GM13976 (cell line): ENCODE data around the gene STX4.

Experiments
- DNase-seq: peaks from one replicate; pipeline ENCODE4 v3.0.0; 2012; ENCODE audit warnings: low spot score
- in situ Hi-C: fragments of 300-500 bp; cut with MboI; formaldehyde crosslinking; loops from one replicate; pipeline ENCODE4 v1.12.0; 2022; ENCODE audit warnings: low sequenced_read_pairs, mixed read lengths, inconsistent platforms; ENCODE audit not compliant: unreplicated experiment
- TF ChIP-seq, protein P1 (sequence below): IDR thresholded peaks from 2 replicates; pipeline ENCODE4 v1.5.1; 2012; ENCODE audit warnings: borderline replicate concordance, mild to moderate bottlenecking; ENCODE audit not compliant: insufficient read depth; ENCODE audit errors: extremely low read depth, missing control alignments, control extremely low read depth

Gene STX4

DNA sequence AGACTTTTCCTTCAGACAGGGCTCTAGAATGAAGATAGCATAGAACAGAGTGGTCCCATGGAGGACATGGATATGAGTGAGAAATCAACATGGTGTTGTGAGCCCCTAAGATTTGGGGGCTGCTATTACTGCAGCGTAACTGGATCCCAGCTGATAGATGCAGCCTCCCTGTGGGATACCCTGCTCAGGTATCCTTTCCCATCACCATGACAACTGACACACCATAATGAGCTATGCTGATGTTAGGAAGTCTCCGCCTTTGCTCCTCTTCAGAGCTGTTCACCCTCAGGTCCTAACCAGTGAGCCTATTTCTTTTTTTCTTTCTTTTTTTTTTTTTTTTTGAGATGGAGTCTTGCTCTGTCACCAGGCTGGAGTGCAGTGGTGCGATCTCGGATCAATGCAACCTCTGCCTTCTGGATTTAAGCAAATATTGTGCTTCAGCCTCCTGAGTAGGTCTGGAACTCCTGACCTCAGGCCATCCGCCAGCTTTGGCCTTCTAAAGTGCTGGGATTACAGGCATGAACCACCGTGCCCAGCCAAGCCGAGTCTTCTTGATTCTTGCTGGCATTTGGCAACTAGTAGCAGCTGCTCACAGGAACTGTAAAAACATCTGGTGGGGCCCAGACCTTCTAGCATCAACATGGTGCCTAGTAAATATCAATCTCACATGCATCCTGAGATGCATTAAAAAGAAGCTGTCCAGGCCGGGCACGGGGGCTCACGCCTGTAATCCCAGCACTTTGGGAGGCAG is 17.1 kb downstream of the STX4 start:
- DNase-seq = no peak
- in situ Hi-C loops = no loop called here
- TF ChIP-seq, protein P1, sequence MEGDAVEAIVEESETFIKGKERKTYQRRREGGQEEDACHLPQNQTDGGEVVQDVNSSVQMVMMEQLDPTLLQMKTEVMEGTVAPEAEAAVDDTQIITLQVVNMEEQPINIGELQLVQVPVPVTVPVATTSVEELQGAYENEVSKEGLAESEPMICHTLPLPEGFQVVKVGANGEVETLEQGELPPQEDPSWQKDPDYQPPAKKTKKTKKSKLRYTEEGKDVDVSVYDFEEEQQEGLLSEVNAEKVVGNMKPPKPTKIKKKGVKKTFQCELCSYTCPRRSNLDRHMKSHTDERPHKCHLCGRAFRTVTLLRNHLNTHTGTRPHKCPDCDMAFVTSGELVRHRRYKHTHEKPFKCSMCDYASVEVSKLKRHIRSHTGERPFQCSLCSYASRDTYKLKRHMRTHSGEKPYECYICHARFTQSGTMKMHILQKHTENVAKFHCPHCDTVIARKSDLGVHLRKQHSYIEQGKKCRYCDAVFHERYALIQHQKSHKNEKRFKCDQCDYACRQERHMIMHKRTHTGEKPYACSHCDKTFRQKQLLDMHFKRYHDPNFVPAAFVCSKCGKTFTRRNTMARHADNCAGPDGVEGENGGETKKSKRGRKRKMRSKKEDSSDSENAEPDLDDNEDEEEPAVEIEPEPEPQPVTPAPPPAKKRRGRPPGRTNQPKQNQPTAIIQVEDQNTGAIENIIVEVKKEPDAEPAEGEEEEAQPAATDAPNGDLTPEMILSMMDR = no peak

DNA sequence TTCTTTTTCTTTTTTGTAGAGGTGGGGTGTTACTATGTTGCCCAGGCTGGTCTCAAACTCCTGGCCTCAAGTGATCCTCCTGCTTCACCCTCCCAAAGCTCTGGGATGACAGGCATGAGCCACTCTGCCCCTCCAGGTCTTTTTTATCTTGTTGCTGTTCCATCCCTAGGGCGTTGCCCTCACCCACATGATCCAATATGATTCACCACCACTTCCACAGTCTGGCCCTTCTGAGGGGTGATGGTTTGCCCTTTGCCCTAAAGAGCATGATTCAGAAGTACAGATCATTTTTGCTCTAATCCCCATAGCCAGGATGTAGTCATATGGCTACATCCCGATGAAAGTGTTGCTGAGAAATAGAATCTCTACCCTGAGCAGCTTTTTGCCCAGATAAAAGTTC is 18.8 kb downstream of the STX4 start:
- in situ Hi-C loops = no loop called here
- no peak for DNase-seq
- TF ChIP-seq, protein P1 = no peak

DNA sequence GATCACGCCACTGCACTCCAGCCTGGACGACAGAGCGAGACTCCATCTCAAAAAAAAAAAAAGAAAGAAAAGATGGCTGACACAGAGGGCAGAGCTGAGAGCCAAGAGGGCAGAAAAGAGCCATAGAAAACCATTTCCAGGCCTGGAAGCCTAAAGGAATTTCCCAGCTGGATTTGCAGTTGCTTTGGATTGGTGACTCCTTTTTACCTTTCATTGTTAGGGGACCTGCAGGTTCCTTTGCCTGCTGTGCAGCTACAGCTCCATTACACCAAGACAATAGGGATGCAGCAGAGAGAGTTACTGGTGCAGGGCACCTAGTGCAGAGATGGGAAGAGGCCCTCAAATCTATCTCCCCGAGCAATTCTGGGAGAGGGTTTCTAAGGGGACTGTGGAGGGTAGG is 22.3 kb downstream of the STX4 start:
- TF ChIP-seq, protein P1 = no peak
- in situ Hi-C loops = no loop called here
- no peak for DNase-seq

DNA sequence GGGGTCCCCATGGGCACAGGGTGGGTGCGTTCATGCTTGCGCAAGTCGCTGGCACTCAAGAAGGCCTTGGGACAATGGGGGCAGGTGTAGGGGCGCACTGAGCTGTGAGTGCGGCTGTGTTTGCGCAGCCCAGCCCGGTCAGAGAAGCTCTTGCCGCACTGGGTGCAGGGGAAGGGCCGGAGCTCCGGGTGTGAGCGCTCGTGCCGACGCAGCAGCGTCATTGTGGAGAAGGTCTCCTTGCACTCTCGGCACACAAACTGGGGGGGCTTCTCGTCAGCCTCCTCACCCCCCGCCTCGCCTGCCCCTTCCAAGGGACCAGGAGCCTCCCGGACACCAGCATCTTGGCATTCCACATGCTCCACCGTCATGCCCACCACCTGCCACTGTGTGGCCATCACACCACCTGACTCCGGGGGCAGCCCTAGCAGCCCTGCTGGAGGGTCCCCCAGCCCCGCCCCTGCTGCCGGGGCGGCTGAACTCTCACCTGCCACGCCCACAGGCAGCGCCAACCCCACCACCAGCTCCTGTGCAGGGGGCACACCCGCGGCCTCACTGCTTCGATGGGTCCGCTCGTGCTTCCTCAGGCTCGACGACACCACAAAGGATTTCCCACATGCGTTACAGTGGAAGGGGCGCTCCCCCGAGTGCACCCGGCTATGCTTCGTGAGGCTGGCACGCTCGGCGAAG is 27.9 kb downstream of the STX4 start:
- in situ Hi-C loops = no loop called here
- DNase-seq = no peak
- TF ChIP-seq, protein P1 = no peak

DNA sequence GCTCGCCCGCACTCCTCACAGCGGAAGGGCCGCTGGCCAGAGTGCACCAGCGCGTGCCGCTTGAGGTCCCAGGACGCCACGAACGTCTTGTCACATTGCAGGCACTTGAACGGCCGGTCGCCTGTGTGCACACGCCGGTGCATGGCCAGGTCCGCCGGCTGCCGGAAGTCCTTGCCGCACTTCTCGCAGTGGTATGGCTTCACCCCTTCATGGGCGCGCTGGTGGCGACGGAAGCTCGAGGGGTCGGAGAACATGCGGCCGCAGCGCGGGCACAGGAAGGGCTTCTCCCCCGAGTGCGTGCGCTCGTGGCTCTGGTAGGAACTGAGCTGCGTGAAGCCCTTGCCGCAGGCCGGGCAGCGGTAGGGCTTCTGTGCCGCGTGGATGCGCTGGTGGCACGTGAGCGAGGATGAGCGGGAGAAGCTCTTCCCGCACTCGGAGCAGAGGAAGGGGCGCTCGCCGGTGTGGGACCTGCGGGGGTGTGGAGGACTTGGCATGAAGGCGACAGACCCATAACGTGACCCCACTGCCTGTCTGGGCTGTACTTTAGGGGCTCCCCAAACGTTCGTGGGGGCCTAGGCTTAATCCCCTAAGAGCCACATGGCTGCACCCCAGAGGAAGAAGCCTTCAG is 28.6 kb downstream of the STX4 start:
- DNase-seq = no peak

DNA sequence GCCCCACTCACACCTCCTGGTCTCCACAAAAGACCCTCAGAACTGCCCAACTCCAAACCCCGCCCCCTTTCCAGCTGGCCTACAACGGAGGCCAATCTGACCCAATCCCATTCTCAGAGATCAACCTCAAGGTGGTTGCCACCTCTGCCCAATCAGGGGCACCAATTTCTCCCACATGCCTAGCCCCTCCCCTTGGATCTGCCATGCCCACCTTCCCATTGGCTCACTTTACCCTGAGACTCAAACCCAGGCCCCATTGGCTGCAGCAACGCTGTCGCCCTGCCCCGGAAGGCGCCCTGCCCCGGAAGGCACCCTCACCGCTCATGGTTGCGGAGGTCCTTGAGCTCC is 30.1 kb downstream of the STX4 start:
- in situ Hi-C loops = no loop called here
- no peak for DNase-seq
- TF ChIP-seq, protein P1 = no peak

More for the DNA sequence above, 28.6 kb downstream of the STX4 start:
- in situ Hi-C loops = no loop called here
- TF ChIP-seq, protein P1 = no peak
